Esophagus muscularis mucosa (tissue), 4 donors: ENCODE measurements around the gene SLC39A1. TPM values are rescaled to one million over a fixed set of nuclear protein-coding genes. Genes with fewer than 3 reads are reported as not detected.
A peak's percentile ranks its signal among the peaks of the same experiment; 100 is the strongest.

ENCODE experiments used
- DNase-seq: peaks from one replicate; pipeline ENCODE4 v3.0.0-alpha.2; 2017; ENCODE audit errors: extremely low spot score
- H3K27ac ChIP-seq, 4 donors: fragments of 200-600 bp; sonication (generic); replicated peaks in 1 of 4; 1 replicate in 3 of 4; 2 replicates in 1 of 4; pipeline ENCODE4 v1.5.1; 2016 to 2019; ENCODE audit warnings: mild to moderate bottlenecking in 1 of 4
- H3K27me3 ChIP-seq, 4 donors: fragments of 200-600 bp; sonication (generic); one replicate each; pipeline versions ENCODE4 v1.5.1 to v1.6.0; 2016 to 2019
- H3K36me3 ChIP-seq, 4 donors: fragments of 200-600 bp; sonication (generic); one replicate each; pipeline ENCODE4 v1.5.1; 2016 to 2019
- H3K4me1 ChIP-seq, 4 donors: fragments of 200-600 bp; sonication (generic); one replicate each; pipeline ENCODE4 v1.5.1; 2016 to 2019
- H3K4me3 ChIP-seq, 4 donors: fragments of 200-600 bp; sonication (generic); 1 replicate in 2 of 4; 2 replicates in 2 of 4; pipeline ENCODE4 v1.5.1; 2016 to 2019; ENCODE audit warnings: mild to moderate bottlenecking in 4 of 4, moderate library complexity in 1 of 4
- H3K9me3 ChIP-seq, 4 donors: fragments of 200-600 bp; sonication (generic); 1 replicate in 3 of 4; 2 replicates in 1 of 4; pipeline ENCODE4 v1.5.1; 2016 to 2019
- EP300 ChIP-seq: sonication (generic); formaldehyde crosslinking; IDR thresholded peaks from one replicate; pipeline ENCODE4 v1.6.1; 2017; ENCODE audit warnings: antibody characterized with exemption
- POLR2A ChIP-seq: fragments of 450-650 bp; IDR thresholded peaks from one replicate; pipeline ENCODE4 v1.6.1; 2017; ENCODE audit warnings: antibody characterized with exemption, moderate library complexity, mild to moderate bottlenecking, low read depth
- POLR2AphosphoS5 ChIP-seq, 2 donors: sonication (generic); formaldehyde crosslinking; IDR thresholded peaks; one replicate each; pipeline ENCODE4 v1.6.1; 2017; ENCODE audit warnings: antibody characterized with exemption in 2 of 2
- WGBS: methylation state at CpG from one replicate; pipeline ENCODE4 v1.1.5; 2018; 5-methylcytosine and 5-hydroxymethylcytosine counted together
- intact Hi-C: fragments of 100-400 bp; cut with DNase I; formaldehyde crosslinking; loops from one replicate; pipeline ENCODE4 v1.15.1; 2023
- total RNA-seq, 4 donors: library from RNA; depleted of rRNA; stranded (reverse); fragments of >200 nt; gene quantifications; one replicate each; pipeline versions ENCODE4 v1.1.0 to v1.2.1, GENCODE V29; 2016
- TF ChIP-seq, protein P1 (sequence below), 3 experiments: fragments of 200-600 bp in 2 of 3; fragments of 450-650 bp in 1 of 3; sonication (generic) in 2 of 3; IDR thresholded peaks; one replicate each; pipeline ENCODE4 v1.5.1; 2017 to 2019; ENCODE audit warnings: antibody characterized with exemption in 3 of 3, mild to moderate bottlenecking in 2 of 3, moderate library complexity in 1 of 3

The SLC39A1 gene
- total RNA-seq, 4 donors from 2014 or later = 74.3 to 114 (median 104) TPM

GRCh38 chr1:153922076-153922971, 41.0 kb downstream of the SLC39A1 start:
- no peaks in the 10 kb centered on the region for H3K9me3 ChIP-seq
- no peaks in the 10 kb centered on the region for H3K27me3 ChIP-seq
- TF ChIP-seq, protein P1, sequence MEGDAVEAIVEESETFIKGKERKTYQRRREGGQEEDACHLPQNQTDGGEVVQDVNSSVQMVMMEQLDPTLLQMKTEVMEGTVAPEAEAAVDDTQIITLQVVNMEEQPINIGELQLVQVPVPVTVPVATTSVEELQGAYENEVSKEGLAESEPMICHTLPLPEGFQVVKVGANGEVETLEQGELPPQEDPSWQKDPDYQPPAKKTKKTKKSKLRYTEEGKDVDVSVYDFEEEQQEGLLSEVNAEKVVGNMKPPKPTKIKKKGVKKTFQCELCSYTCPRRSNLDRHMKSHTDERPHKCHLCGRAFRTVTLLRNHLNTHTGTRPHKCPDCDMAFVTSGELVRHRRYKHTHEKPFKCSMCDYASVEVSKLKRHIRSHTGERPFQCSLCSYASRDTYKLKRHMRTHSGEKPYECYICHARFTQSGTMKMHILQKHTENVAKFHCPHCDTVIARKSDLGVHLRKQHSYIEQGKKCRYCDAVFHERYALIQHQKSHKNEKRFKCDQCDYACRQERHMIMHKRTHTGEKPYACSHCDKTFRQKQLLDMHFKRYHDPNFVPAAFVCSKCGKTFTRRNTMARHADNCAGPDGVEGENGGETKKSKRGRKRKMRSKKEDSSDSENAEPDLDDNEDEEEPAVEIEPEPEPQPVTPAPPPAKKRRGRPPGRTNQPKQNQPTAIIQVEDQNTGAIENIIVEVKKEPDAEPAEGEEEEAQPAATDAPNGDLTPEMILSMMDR (IDR thresholded peaks at IDR 0.05) = peak in 1 of 3 experiments; percentile 6
- no peak for TF ChIP-seq POLR2A
- no peak for TF ChIP-seq POLR2AphosphoS5 (IDR thresholded peaks at IDR 0.05)
- TF ChIP-seq EP300 = no peak
- H3K36me3 ChIP-seq = peaks cover 0 to 11% (median 2%) of the 10 kb centered on the region in 4 donors
- DNase-seq = no peak
- H3K4me1 ChIP-seq = peaks cover 32 to 58% (median 54%) of the 10 kb centered on the region in 4 donors
- 2% methylated on average over 34 of the region's 86 CpGs for WGBS
- H3K27ac ChIP-seq = peak overlapping the region; percentile 95 to 99 (median 98)
- peak overlapping the region; percentile 93 to 99 (median 97) for H3K4me3 ChIP-seq
- intact Hi-C loops = loop anchor here (5.0 kb wide), 2 partner anchors 55 to 125 kb away; partner anchors contain the start of gene JTB

DNA sequence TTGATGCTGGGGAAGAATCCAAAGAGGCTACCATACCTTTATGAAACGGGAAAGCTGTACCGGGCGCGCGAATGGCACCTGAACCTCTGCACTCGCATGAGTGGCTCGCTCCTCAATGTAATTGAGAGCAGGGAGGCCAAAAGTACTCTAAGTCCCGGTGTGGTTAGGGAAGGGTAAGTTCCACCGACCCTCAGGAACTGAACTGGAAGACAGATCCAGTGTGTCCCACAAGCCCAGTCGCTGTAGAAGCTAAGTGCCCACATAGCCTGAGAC, 41.6 kb downstream of the SLC39A1 start:
- Histone ChIP-seq H3K27ac (peak overlapping the region; percentile 95 to 99 (median 98)), H3K36me3 (peaks cover 0 to 11% (median 2%) of the 10 kb centered on the region in 4 donors), H3K27me3 (no peaks in the 10 kb centered on the region), H3K9me3 (no peaks in the 10 kb centered on the region), H3K4me3 (peak overlapping the region; percentile 93 to 99 (median 97)), H3K4me1 (peaks cover 32 to 64% (median 59%) of the 10 kb centered on the region in 4 donors)
- intact Hi-C loops = loop anchor here (2.0 to 5.0 kb wide), 3 partner anchors 56 to 124 kb away; partner anchors contain the start of gene JTB
- 4% methylated on average over 10 of the region's 10 CpGs for WGBS
- no peak for DNase-seq
- TF ChIP-seq EP300 = no peak
- TF ChIP-seq, protein P1 (IDR thresholded peaks at IDR 0.05) = no peak
- TF ChIP-seq POLR2AphosphoS5 (IDR thresholded peaks at IDR 0.05) = no peak
- no peak for TF ChIP-seq POLR2A

GRCh38 chr1:153921080-153921802, 42.1 kb downstream of the SLC39A1 start:
- H3K27me3 ChIP-seq = no peaks in the 10 kb centered on the region
- H3K4me3 ChIP-seq = peak overlapping the region; percentile 93 to 99 (median 97)
- no peak for DNase-seq
- peaks cover 32 to 69% (median 61%) of the 10 kb centered on the region in 4 donors for H3K4me1 ChIP-seq
- H3K9me3 ChIP-seq = no peaks in the 10 kb centered on the region
- peak overlapping the region; percentile 95 to 99 (median 98) for H3K27ac ChIP-seq
- intact Hi-C loops = loop anchor here (2.0 to 5.0 kb wide), 3 partner anchors 56 to 124 kb away; partner anchors contain the start of gene JTB
- peaks cover 0 to 11% (median 2%) of the 10 kb centered on the region in 4 donors for H3K36me3 ChIP-seq
- TF ChIP-seq POLR2A (no peak), POLR2AphosphoS5 (IDR thresholded peaks at IDR 0.05) (no peak), EP300 (no peak)
- TF ChIP-seq, protein P1 (IDR thresholded peaks at IDR 0.05) = no peak
- 23% methylated on average over 3 of the region's 3 CpGs for WGBS

DNA sequence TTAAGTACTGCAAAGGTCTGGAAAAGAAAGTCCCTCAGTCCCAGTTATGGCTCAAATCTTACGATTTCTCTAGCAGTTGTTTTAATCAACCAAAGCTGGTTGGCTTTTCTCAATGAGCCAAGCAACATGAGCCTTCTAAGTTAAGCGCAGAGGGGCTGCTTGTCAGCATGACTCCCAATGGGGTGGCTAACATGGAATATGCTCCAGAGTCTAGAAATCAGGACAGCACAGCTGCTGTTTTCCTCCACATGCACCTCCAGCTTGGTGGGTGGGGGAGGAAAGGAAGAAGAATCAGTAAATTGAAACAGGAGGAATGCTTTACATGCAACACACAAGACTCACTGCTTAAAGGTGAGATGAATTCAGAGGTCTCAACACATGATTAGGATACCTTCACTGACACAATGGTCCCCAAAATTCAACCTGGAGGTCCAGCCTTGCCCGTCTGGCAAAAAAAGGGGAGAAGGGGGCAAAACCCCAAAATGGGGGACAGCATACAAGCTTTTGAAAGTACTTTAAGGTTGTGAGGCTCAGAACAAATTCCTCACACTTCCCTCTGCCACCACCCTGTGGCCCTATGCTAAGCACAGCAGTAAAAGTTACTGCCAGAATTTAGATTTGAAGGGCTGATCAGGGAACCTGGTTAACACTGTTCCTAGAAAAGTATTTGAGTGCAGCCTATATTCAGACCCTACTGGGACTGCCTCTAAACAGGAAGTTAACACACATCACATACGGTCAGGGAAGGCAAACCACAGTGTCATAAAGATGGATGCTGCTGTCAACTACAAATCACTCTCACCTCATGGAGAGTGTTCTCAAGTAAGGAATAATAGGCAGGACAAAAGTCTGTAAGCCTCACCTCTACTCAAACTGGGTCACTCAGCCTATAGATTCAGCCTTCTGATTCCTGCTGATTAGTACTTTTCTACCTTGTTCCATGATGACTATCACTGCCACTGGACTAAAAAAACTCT, 43.2 kb downstream of the SLC39A1 start:
- intact Hi-C loops = loop anchor here (2.0 to 5.0 kb wide), 4 partner anchors 48 to 123 kb away; partner anchors contain the start of gene JTB
- Histone ChIP-seq H3K4me1 (peaks cover 32 to 79% (median 66%) of the 10 kb centered on the region in 4 donors), H3K36me3 (peaks cover 0 to 19% (median 3%) of the 10 kb centered on the region in 4 donors), H3K27ac (peak overlapping the region in 3 of 4 donors; percentile 31 to 99 (median 96)), H3K9me3 (no peaks in the 10 kb centered on the region), H3K4me3 (peak overlapping the region in 3 of 4 donors; percentile 93 to 99 (median 97)), H3K27me3 (no peaks in the 10 kb centered on the region)
- DNase-seq = no peak
- no peak for TF ChIP-seq EP300
- TF ChIP-seq, protein P1 (IDR thresholded peaks at IDR 0.05) = peak in 2 of 3 experiments; percentile 26 to 40
- 41% methylated on average over 4 of the region's 4 CpGs for WGBS
